HG02623 (cell line): ENCODE results near the gene ILDR2.

ENCODE experiments used
- ATAC-seq: cut with Tn5 transposase; IDR thresholded peaks from one replicate; pipeline ENCODE4 v1.9.1; 2021; ENCODE audit warnings: moderate library complexity; ENCODE audit not compliant: unreplicated experiment

Gene ILDR2

GRCh38 chr1:166975361-166976129 is at the start of gene ILDR2:
Gene ILDR2 (minus strand): TSS chr1:166975540. CDS start chr1:166975268, 272 bp downstream.
- ATAC-seq, result peak; percentile 48

- peak; percentile 48 for ATAC-seq
These were observed 47.0 kb upstream of the ILDR2 start for GRCh38 chr1:167022384-167022783.

- ATAC-seq, result no peak
These were observed 40.9 kb upstream of the ILDR2 start for GRCh38 chr1:167016100-167016750.

- ATAC-seq, result no peak
These were observed 38.0 kb upstream of the ILDR2 start for GRCh38 chr1:167013108-167013929.

- no peak for ATAC-seq
These were observed 37.2 kb upstream of the ILDR2 start for GRCh38 chr1:167012570-167012969.

GRCh38 chr1:167011560-167012191 is 36.3 kb upstream of the ILDR2 start:
- ATAC-seq, result no peak

GRCh38 chr1:167003711-167004110 is 28.4 kb upstream of the ILDR2 start:
- ATAC-seq, result no peak

- no peak for ATAC-seq
These were observed 27.0 kb upstream of the ILDR2 start for GRCh38 chr1:167002354-167002753.

- ATAC-seq, result no peak
These were observed 25.2 kb upstream of the ILDR2 start for GRCh38 chr1:167000546-167000945.

GRCh38 chr1:166999500-167000055 is 24.2 kb upstream of the ILDR2 start:
- no peak for ATAC-seq

GRCh38 chr1:166999075-166999474 is 23.7 kb upstream of the ILDR2 start:
- no peak for ATAC-seq

- no peak for ATAC-seq
These were observed 13.7 kb upstream of the ILDR2 start, which contains the start of gene MAEL for GRCh38 chr1:166988974-166989515. Gene MAEL (plus strand): TSS chr1:166989280. CDS start chr1:166989353, 73 bp downstream.

GRCh38 chr1:166981589-166981988 is 6.2 kb upstream of the ILDR2 start:
- no peak for ATAC-seq

- no peak for ATAC-seq
These were observed 5.5 kb upstream of the ILDR2 start for GRCh38 chr1:166980818-166981217.

- ATAC-seq, result no peak
These were observed 5.0 kb upstream of the ILDR2 start for GRCh38 chr1:166980383-166980782.

- ATAC-seq, result peak; percentile 39
These were observed 3.5 kb upstream of the ILDR2 start for GRCh38 chr1:166978821-166979220.

GRCh38 chr1:166977951-166978350 is 2.6 kb upstream of the ILDR2 start:
- no peak for ATAC-seq

GRCh38 chr1:166974647-166975345 is 544 bp downstream of the ILDR2 start:
- no peak for ATAC-seq

- ATAC-seq, result no peak
These were observed 2.5 kb downstream of the ILDR2 start for GRCh38 chr1:166972826-166973225.

GRCh38 chr1:166972193-166972592 is 3.1 kb downstream of the ILDR2 start:
- no peak for ATAC-seq
